Esophagus muscularis mucosa (tissue), 4 donors: Measurements from ENCODE around the gene PFN1.

Experiments used
- EP300 ChIP-seq: sonication (generic); formaldehyde crosslinking; IDR thresholded peaks from one replicate; pipeline ENCODE4 v1.6.1; 2017; ENCODE audit warnings: antibody characterized with exemption
- POLR2A ChIP-seq: fragments of 450-650 bp; IDR thresholded peaks from one replicate; pipeline ENCODE4 v1.6.1; 2017; ENCODE audit warnings: antibody characterized with exemption, moderate library complexity, mild to moderate bottlenecking, low read depth
- TF ChIP-seq, protein P1 (sequence below), 3 experiments: fragments of 200-600 bp in 2 of 3; fragments of 450-650 bp in 1 of 3; sonication (generic) in 2 of 3; IDR thresholded peaks; one replicate each; pipeline ENCODE4 v1.5.1; 2017 to 2019; ENCODE audit warnings: antibody characterized with exemption in 3 of 3, mild to moderate bottlenecking in 2 of 3, moderate library complexity in 1 of 3

DNA sequence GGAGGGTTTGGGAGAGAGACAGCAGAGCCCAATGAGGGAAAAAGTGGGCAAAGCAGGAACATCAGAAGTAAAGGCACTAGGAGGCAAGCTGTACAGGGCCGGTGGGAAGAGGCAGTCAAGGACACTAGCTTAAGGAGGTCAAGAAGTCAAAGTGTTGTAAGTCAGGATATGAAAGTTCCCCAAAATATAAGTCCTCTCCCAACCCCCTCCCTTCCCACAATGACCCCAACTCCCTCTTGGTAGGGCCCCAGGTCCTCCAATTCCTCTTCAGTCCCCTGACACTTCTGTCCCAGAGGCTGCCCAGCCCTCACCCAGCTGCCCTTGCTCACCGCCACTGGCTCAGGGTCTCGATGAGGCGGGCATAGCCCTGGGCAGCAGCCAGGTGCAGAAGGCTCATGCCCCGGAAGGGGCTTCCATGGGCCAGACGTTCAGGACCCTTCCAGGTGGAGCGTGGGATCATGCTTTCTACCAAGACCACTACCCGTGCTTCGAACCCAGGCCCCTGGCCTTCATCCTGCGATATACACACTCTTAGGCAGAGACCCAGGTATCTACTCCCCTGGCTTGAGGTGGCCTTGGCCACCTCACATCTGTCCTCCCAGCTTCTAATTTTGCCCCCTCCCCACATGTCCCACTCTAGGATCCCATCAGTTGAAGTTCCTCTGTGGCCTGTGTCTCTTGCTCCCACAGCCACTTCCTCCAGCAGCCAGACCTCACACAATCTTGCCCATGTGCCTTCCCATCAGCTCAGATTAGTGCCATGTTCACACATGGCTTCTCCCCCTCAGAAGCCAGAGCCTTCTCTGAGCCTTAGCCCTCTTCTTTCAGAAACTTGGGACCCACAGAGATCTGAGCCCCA lies 25.2 kb upstream of the PFN1 start:
- TF ChIP-seq, protein P1, sequence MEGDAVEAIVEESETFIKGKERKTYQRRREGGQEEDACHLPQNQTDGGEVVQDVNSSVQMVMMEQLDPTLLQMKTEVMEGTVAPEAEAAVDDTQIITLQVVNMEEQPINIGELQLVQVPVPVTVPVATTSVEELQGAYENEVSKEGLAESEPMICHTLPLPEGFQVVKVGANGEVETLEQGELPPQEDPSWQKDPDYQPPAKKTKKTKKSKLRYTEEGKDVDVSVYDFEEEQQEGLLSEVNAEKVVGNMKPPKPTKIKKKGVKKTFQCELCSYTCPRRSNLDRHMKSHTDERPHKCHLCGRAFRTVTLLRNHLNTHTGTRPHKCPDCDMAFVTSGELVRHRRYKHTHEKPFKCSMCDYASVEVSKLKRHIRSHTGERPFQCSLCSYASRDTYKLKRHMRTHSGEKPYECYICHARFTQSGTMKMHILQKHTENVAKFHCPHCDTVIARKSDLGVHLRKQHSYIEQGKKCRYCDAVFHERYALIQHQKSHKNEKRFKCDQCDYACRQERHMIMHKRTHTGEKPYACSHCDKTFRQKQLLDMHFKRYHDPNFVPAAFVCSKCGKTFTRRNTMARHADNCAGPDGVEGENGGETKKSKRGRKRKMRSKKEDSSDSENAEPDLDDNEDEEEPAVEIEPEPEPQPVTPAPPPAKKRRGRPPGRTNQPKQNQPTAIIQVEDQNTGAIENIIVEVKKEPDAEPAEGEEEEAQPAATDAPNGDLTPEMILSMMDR (IDR thresholded peaks at IDR 0.05) = no peak
- no peak for TF ChIP-seq EP300
- no peak for TF ChIP-seq POLR2A
